Fibroblast of lung (primary cell): ENCODE measurements around the gene MOB4.
"Not testable (repeated sequence)": the region's sequence is repeated elsewhere in the genome, so short reads cannot be mapped to it uniquely, and the experiment has no call there.

Experiments
- EZH2 ChIP-seq: IDR thresholded peaks from 2 replicates; pipeline ENCODE4 v1.5.1; 2012; ENCODE audit warnings: low read length, control low read depth, mild to moderate bottlenecking; ENCODE audit errors: missing control alignments
- TF ChIP-seq, protein P1 (sequence below), 2 donors: IDR thresholded peaks in 1 of 2; conservative IDR thresholded peaks in 1 of 2; 1 replicate in 1 of 2; 2 replicates in 1 of 2; pipeline ENCODE4 v1.5.1; 2011 to 2012; ENCODE audit warnings: low read length in 2 of 2, control low read depth in 1 of 2, inconsistent platforms in 1 of 2, low read depth in 1 of 2, mild to moderate bottlenecking in 1 of 2

DNA sequence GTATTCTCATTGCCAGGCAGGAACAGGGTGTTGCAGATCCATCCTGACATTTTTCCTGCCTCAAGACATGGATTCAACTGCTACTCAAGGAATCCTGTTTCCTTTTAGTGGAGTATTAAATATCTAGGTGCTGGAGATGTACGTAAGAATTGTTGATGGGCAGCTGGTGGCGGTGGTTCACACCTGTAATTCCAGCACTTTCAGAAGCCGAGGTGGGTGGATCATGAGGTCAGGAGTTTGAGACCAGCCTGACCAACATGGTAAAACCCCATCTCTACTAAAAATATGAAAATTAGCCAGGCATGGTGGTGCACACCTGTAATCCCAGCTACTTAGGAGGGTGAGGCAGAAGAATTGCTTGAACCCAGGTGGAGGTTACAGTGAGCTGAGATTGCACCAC, 31.6 kb upstream of the MOB4 start:
- TF ChIP-seq, protein P1, sequence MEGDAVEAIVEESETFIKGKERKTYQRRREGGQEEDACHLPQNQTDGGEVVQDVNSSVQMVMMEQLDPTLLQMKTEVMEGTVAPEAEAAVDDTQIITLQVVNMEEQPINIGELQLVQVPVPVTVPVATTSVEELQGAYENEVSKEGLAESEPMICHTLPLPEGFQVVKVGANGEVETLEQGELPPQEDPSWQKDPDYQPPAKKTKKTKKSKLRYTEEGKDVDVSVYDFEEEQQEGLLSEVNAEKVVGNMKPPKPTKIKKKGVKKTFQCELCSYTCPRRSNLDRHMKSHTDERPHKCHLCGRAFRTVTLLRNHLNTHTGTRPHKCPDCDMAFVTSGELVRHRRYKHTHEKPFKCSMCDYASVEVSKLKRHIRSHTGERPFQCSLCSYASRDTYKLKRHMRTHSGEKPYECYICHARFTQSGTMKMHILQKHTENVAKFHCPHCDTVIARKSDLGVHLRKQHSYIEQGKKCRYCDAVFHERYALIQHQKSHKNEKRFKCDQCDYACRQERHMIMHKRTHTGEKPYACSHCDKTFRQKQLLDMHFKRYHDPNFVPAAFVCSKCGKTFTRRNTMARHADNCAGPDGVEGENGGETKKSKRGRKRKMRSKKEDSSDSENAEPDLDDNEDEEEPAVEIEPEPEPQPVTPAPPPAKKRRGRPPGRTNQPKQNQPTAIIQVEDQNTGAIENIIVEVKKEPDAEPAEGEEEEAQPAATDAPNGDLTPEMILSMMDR (conservative IDR thresholded peaks at IDR 0.05 in 1 of 2, IDR thresholded peaks at IDR 0.05 in 1 of 2; ENCODE audit: low read depth in 1 of 2, low read length in 2 of 2): not testable (repeated sequence)
- not testable (repeated sequence) for TF ChIP-seq EZH2
